GM23338 (cell line): ENCODE results near the gene C2CD3. TPM values are rescaled to one million over a fixed set of nuclear protein-coding genes. Genes with fewer than 3 reads are reported as not detected.

Experiments used
- ATAC-seq: fragments of 200-7000 bp; cut with Tn5 transposase; 3 replicates; pipeline ENCODE4 v1.9.1; 2020
- DNase-seq: peaks from one replicate; pipeline ENCODE4 v3.0.0-alpha.2; 2015; ENCODE audit warnings: low spot score
- H2AFZ ChIP-seq: fragments of 200-600 bp; sonication (generic); 2 replicates; pipeline ENCODE4 v1.8.0; 2016; ENCODE audit warnings: antibody characterized with exemption, mild to moderate bottlenecking, moderate library complexity
- H3F3A ChIP-seq: fragments of 200-600 bp; sonication (generic); replicated peaks from 2 replicates; pipeline ENCODE4 v1.8.0; 2017; ENCODE audit warnings: antibody characterized with exemption, mixed run types, low read depth
- H3K27ac ChIP-seq: fragments of 200-600 bp; sonication (generic); 2 replicates; pipeline ENCODE4 v1.6.1; 2016; ENCODE audit warnings: low read depth
- H3K27me3 ChIP-seq: fragments of 200-600 bp; sonication (generic); 2 replicates; pipeline ENCODE4 v1.8.0; 2016; ENCODE audit warnings: mild to moderate bottlenecking, mixed run types, moderate library complexity; ENCODE audit not compliant: insufficient read depth
- H3K36me3 ChIP-seq: fragments of 200-600 bp; sonication (generic); 2 replicates; pipeline ENCODE4 v1.8.0; 2016; ENCODE audit warnings: mild to moderate bottlenecking; ENCODE audit not compliant: insufficient read depth
- H3K4me1 ChIP-seq: fragments of 200-600 bp; sonication (generic); 2 replicates; pipeline ENCODE4 v1.8.0; 2016; ENCODE audit warnings: mild to moderate bottlenecking, moderate library complexity; ENCODE audit not compliant: insufficient read depth
- H3K4me2 ChIP-seq: fragments of 200-600 bp; sonication (generic); 2 replicates; pipeline ENCODE4 v1.7.1; 2017; ENCODE audit warnings: mixed run types
- H3K4me3 ChIP-seq: fragments of 200-600 bp; sonication (generic); 2 replicates; pipeline ENCODE4 v1.6.1; 2016; ENCODE audit warnings: mixed run types
- H3K79me2 ChIP-seq: fragments of 200-600 bp; sonication (generic); replicated peaks from 2 replicates; pipeline ENCODE4 v1.8.0; 2017; ENCODE audit warnings: mild to moderate bottlenecking; ENCODE audit not compliant: insufficient read depth
- H3K9me2 ChIP-seq: fragments of 200-600 bp; sonication (generic); 2 replicates; pipeline ENCODE4 v1.8.0; 2017; ENCODE audit not compliant: insufficient read depth
- H4K20me1 ChIP-seq: fragments of 200-600 bp; sonication (generic); replicated peaks from 2 replicates; pipeline ENCODE4 v1.8.0; 2017; ENCODE audit warnings: mild to moderate bottlenecking; ENCODE audit not compliant: insufficient read depth
- H3K27ac Mint-ChIP-seq: 2 replicates; pipeline ENCODE4 v1.8.0; 2020; ENCODE audit warnings: inconsistent platforms, mild to moderate bottlenecking, moderate library complexity, mixed read lengths
- H3K27me3 Mint-ChIP-seq: 3 replicates; pipeline ENCODE4 v1.8.0; 2022; ENCODE audit warnings: low read depth, mild to moderate bottlenecking, moderate library complexity, mixed read lengths, inconsistent platforms; ENCODE audit not compliant: insufficient read depth, poor library complexity
- H3K36me3 Mint-ChIP-seq: 3 replicates; pipeline ENCODE4 v1.8.0; 2021; ENCODE audit warnings: low read depth, mild to moderate bottlenecking, inconsistent platforms, moderate library complexity, mixed read lengths
- H3K4me1 Mint-ChIP-seq: 3 replicates; pipeline ENCODE4 v1.8.0; 2020; ENCODE audit warnings: mild to moderate bottlenecking, inconsistent platforms, mixed read lengths
- H3K4me3 Mint-ChIP-seq: 3 replicates; pipeline ENCODE4 v1.8.0; 2021; ENCODE audit warnings: moderate library complexity, mild to moderate bottlenecking, inconsistent platforms, mixed read lengths
- H3K9me3 Mint-ChIP-seq: 3 replicates; pipeline ENCODE4 v1.8.0; 2020; ENCODE audit warnings: moderate library complexity, mild to moderate bottlenecking, inconsistent platforms, mixed read lengths
- CREB1 ChIP-seq: fragments of 250-450 bp; sonication (Bioruptor Pico); IDR thresholded peaks from 2 replicates; pipeline ENCODE4 v1.5.0; 2020; ENCODE audit warnings: low read depth, mild to moderate bottlenecking, moderate library complexity
- EZH2 ChIP-seq: fragments of 200-600 bp; sonication (generic); IDR thresholded peaks from one replicate; pipeline ENCODE4 v1.8.0; 2017; ENCODE audit warnings: antibody characterized with exemption, mild to moderate bottlenecking, low read depth; ENCODE audit not compliant: unreplicated experiment
- JUNB ChIP-seq: IDR thresholded peaks from one replicate; pipeline ENCODE4 v1.6.1; 2016; ENCODE audit warnings: antibody characterized with exemption; ENCODE audit not compliant: unreplicated experiment
- POLR2AphosphoS5 ChIP-seq: IDR thresholded peaks from 2 replicates; pipeline ENCODE4 v1.6.1; 2016; ENCODE audit warnings: antibody characterized with exemption, low read depth
- STAT1 ChIP-seq: IDR thresholded peaks from one replicate; pipeline ENCODE4 v1.6.1; 2016; ENCODE audit warnings: antibody characterized with exemption; ENCODE audit not compliant: unreplicated experiment
- ZNF114 ChIP-seq: fragments of 250-450 bp; sonication (Bioruptor Pico); IDR thresholded peaks from 2 replicates; pipeline ENCODE4 v1.5.0; 2020; ENCODE audit warnings: mild to moderate bottlenecking, moderate library complexity
- ZNF331 ChIP-seq: fragments of 250-450 bp; sonication (Bioruptor Pico); IDR thresholded peaks from 2 replicates; pipeline ENCODE4 v1.5.0; 2020; ENCODE audit warnings: low read depth, mild to moderate bottlenecking, moderate library complexity
- polyA plus RNA-seq: library from polyadenylated mRNA; unstranded; fragments of >200 nt; fragmentation: Nextera tagmentation; extraction: Ambion mirVana; gene quantifications from 2 replicates; pipeline ENCODE4 v1.2.1, GENCODE V29; 2016
- total RNA-seq: library from RNA; depleted of rRNA; stranded (reverse); fragments of >200 nt; shearing (Covaris generic); gene quantifications from 2 replicates; pipeline ENCODE4 v1.2.3, GENCODE V29; 2014
- TF ChIP-seq, protein P1 (sequence below): IDR thresholded peaks from one replicate; pipeline ENCODE4 v1.6.1; 2018; ENCODE audit warnings: antibody characterized with exemption; ENCODE audit not compliant: unreplicated experiment
- TF ChIP-seq, protein P2 (sequence below): fragments of 250-450 bp; sonication (Bioruptor Pico); IDR thresholded peaks from 2 replicates; pipeline ENCODE4 v1.5.0; 2020; ENCODE audit warnings: mild to moderate bottlenecking, moderate library complexity
- TF ChIP-seq, protein P3 (sequence below), 2 experiments: fragments of 200-600 bp in 1 of 2; sonication (generic) in 1 of 2; conservative IDR thresholded peaks; 2 replicates each; pipeline versions ENCODE4 v1.5.1 to v1.6.1; 2016 to 2017; ENCODE audit warnings: antibody characterized with exemption in 2 of 2, low read depth in 2 of 2, mild to moderate bottlenecking in 2 of 2, moderate library complexity in 1 of 2
- TF ChIP-seq, protein P4 (sequence below): IDR thresholded peaks from 2 replicates; pipeline ENCODE4 v1.6.1; 2016; ENCODE audit warnings: antibody characterized with exemption

The C2CD3 gene
- total and polyA plus RNA-seq, 2 experiments from 2014 or later, result 15.5 to 29.5 TPM

DNA sequence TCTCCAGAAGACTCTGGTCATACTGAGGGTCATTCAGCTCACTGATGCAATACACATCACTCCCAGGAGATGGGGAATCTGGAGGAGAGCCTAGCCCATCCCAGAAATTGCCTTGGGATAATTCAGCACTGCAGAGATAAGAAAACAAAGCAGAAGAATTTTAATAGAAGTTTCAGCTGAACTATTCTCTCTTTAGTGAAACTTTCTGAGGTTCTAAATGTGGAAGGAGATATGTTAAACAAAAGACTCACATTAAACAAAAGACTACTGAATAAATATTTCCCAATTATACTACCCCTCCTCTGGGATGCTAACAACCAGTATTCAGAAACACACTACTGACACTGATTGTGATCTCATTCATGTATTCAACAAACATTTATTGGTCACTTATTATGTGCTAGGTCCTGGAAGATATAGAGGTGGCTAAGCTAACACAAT, 47.8 kb downstream of the C2CD3 start:
- no peaks in the 10 kb centered on the region for H3K4me1 Mint-ChIP-seq
- Histone ChIP-seq H3K4me3 (no peak overlapping the region), H2AFZ (no peak overlapping the region), H3K27me3 (no peaks in the 10 kb centered on the region), H3K4me1 (no peaks in the 10 kb centered on the region), H4K20me1 (no peaks in the 10 kb centered on the region), H3F3A (no peaks in the 10 kb centered on the region), H3K4me2 (no peak overlapping the region), H3K9me2 (peaks cover 3% of the 10 kb centered on the region; the same call in 1 of the 2 replicates), H3K27ac (no peak overlapping the region), H3K36me3 (no peaks in the 10 kb centered on the region; the same call in 1 of the 2 replicates), H3K79me2 (no peaks in the 10 kb centered on the region)
- TF ChIP-seq ZNF114 (CRISPR knock-in tag) (no peak), CREB1 (CRISPR knock-in tag) (no peak), STAT1 (no peak), POLR2AphosphoS5 (no peak), ZNF331 (CRISPR knock-in tag) (no peak), EZH2 (no peak), JUNB (no peak)
- TF ChIP-seq, protein P1, sequence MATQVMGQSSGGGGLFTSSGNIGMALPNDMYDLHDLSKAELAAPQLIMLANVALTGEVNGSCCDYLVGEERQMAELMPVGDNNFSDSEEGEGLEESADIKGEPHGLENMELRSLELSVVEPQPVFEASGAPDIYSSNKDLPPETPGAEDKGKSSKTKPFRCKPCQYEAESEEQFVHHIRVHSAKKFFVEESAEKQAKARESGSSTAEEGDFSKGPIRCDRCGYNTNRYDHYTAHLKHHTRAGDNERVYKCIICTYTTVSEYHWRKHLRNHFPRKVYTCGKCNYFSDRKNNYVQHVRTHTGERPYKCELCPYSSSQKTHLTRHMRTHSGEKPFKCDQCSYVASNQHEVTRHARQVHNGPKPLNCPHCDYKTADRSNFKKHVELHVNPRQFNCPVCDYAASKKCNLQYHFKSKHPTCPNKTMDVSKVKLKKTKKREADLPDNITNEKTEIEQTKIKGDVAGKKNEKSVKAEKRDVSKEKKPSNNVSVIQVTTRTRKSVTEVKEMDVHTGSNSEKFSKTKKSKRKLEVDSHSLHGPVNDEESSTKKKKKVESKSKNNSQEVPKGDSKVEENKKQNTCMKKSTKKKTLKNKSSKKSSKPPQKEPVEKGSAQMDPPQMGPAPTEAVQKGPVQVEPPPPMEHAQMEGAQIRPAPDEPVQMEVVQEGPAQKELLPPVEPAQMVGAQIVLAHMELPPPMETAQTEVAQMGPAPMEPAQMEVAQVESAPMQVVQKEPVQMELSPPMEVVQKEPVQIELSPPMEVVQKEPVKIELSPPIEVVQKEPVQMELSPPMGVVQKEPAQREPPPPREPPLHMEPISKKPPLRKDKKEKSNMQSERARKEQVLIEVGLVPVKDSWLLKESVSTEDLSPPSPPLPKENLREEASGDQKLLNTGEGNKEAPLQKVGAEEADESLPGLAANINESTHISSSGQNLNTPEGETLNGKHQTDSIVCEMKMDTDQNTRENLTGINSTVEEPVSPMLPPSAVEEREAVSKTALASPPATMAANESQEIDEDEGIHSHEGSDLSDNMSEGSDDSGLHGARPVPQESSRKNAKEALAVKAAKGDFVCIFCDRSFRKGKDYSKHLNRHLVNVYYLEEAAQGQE, result no peak
- TF ChIP-seq, protein P2, sequence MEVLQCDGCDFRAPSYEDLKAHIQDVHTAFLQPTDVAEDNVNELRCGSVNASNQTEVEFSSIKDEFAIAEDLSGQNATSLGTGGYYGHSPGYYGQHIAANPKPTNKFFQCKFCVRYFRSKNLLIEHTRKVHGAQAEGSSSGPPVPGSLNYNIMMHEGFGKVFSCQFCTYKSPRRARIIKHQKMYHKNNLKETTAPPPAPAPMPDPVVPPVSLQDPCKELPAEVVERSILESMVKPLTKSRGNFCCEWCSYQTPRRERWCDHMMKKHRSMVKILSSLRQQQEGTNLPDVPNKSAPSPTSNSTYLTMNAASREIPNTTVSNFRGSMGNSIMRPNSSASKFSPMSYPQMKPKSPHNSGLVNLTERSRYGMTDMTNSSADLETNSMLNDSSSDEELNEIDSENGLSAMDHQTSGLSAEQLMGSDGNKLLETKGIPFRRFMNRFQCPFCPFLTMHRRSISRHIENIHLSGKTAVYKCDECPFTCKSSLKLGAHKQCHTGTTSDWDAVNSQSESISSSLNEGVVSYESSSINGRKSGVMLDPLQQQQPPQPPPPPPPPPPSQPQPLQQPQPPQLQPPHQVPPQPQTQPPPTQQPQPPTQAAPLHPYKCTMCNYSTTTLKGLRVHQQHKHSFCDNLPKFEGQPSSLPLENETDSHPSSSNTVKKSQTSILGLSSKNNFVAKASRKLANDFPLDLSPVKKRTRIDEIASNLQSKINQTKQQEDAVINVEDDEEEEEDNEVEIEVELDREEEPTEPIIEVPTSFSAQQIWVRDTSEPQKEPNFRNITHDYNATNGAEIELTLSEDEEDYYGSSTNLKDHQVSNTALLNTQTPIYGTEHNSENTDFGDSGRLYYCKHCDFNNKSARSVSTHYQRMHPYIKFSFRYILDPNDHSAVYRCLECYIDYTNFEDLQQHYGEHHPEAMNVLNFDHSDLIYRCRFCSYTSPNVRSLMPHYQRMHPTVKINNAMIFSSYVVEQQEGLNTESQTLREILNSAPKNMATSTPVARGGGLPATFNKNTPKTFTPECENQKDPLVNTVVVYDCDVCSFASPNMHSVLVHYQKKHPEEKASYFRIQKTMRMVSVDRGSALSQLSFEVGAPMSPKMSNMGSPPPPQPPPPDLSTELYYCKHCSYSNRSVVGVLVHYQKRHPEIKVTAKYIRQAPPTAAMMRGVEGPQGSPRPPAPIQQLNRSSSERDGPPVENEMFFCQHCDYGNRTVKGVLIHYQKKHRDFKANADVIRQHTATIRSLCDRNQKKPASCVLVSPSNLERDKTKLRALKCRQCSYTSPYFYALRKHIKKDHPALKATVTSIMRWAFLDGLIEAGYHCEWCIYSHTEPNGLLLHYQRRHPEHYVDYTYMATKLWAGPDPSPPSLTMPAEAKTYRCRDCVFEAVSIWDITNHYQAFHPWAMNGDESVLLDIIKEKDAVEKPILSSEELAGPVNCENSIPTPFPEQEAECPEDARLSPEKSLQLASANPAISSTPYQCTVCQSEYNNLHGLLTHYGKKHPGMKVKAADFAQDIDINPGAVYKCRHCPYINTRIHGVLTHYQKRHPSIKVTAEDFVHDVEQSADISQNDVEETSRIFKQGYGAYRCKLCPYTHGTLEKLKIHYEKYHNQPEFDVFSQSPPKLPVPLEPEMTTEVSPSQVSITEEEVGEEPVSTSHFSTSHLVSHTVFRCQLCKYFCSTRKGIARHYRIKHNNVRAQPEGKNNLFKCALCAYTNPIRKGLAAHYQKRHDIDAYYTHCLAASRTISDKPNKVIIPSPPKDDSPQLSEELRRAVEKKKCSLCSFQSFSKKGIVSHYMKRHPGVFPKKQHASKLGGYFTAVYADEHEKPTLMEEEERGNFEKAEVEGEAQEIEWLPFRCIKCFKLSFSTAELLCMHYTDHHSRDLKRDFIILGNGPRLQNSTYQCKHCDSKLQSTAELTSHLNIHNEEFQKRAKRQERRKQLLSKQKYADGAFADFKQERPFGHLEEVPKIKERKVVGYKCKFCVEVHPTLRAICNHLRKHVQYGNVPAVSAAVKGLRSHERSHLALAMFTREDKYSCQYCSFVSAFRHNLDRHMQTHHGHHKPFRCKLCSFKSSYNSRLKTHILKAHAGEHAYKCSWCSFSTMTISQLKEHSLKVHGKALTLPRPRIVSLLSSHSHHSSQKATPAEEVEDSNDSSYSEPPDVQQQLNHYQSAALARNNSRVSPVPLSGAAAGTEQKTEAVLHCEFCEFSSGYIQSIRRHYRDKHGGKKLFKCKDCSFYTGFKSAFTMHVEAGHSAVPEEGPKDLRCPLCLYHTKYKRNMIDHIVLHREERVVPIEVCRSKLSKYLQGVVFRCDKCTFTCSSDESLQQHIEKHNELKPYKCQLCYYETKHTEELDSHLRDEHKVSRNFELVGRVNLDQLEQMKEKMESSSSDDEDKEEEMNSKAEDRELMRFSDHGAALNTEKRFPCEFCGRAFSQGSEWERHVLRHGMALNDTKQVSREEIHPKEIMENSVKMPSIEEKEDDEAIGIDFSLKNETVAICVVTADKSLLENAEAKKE (CRISPR knock-in tag), result no peak
- TF ChIP-seq, protein P3, sequence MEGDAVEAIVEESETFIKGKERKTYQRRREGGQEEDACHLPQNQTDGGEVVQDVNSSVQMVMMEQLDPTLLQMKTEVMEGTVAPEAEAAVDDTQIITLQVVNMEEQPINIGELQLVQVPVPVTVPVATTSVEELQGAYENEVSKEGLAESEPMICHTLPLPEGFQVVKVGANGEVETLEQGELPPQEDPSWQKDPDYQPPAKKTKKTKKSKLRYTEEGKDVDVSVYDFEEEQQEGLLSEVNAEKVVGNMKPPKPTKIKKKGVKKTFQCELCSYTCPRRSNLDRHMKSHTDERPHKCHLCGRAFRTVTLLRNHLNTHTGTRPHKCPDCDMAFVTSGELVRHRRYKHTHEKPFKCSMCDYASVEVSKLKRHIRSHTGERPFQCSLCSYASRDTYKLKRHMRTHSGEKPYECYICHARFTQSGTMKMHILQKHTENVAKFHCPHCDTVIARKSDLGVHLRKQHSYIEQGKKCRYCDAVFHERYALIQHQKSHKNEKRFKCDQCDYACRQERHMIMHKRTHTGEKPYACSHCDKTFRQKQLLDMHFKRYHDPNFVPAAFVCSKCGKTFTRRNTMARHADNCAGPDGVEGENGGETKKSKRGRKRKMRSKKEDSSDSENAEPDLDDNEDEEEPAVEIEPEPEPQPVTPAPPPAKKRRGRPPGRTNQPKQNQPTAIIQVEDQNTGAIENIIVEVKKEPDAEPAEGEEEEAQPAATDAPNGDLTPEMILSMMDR (conservative IDR thresholded peaks at IDR 0.05; ENCODE audit: low read depth in 2 of 2), result no peak
- TF ChIP-seq, protein P4, sequence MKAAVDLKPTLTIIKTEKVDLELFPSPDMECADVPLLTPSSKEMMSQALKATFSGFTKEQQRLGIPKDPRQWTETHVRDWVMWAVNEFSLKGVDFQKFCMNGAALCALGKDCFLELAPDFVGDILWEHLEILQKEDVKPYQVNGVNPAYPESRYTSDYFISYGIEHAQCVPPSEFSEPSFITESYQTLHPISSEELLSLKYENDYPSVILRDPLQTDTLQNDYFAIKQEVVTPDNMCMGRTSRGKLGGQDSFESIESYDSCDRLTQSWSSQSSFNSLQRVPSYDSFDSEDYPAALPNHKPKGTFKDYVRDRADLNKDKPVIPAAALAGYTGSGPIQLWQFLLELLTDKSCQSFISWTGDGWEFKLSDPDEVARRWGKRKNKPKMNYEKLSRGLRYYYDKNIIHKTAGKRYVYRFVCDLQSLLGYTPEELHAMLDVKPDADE, result no peak
- H3K36me3 Mint-ChIP-seq, result peaks cover 11% of the 10 kb centered on the region
- no peak overlapping the region for H3K27ac Mint-ChIP-seq
- H3K27me3 Mint-ChIP-seq, result no peaks in the 10 kb centered on the region
- DNase-seq (peak; percentile 28), ATAC-seq (no peak; the same call in 2 of the 3 replicates)
- no peaks in the 10 kb centered on the region for H3K9me3 Mint-ChIP-seq
- H3K4me3 Mint-ChIP-seq, result no peak overlapping the region
